NCI-H2227 treated with DMSO at 0.1 percent for 48 hours (cell line): Measurements from ENCODE around the gene NANS.
"Not testable (repeated sequence)": the region's sequence is repeated elsewhere in the genome, so short reads cannot be mapped to it uniquely, and the experiment has no call there.

Experiments used
- DNase-seq: peaks from one replicate; lab custom pipeline; 2025; lab: John Stamatoyannopoulos, UW

Gene NANS

GRCh38 chr9:98056269-98057137, at the start of gene NANS:
Gene NANS (plus strand): TSS chr9:98056732. CDS start chr9:98056809, 77 bp downstream.
- peak; percentile 80 for DNase-seq

GRCh38 chr9:98007251-98007928, 49.1 kb upstream of the NANS start:
- no peak for DNase-seq

GRCh38 chr9:98008764-98009163, 47.8 kb upstream of the NANS start:
- DNase-seq = no peak

GRCh38 chr9:98009437-98009836, 47.1 kb upstream of the NANS start:
- DNase-seq = no peak

DNA sequence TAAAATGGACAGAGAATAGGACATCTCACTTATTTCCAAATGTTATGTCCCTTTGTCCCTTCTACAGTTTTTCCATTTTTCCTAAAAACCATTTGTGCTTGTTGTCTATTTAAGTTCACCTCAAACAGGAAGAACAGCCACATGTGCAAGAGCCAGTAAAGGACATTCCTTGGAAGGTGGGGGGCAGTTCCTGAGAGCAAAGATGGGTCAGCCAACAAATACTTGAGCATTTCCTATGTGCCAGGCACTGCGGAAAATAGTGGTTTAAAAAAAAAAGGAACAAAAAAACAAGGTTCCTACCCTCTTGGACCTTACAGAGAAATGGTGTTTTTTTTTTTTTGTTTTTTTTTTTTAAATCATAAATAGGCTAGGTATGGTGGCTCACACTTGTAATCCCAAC, 46.6 kb upstream of the NANS start:
- no peak for DNase-seq

DNA sequence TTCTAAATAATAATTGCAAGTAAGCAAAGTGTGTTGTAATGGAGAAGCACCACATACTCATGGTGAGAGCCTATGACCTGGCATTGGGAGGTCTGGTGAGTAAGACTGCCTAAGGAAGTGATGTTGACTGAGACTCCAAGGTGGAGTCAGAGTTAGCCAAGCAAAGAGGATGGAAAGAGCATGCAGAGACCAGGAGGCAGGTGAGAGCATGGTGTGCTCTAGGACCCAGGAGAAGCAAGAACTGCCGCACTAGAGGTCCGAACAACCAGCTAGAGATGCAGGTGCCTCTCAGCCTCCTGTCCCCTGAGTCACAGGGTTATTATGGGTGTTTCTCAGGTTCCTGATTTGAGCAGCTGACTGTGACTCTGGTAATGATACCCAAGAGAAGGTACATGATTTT, 46.1 kb upstream of the NANS start:
- DNase-seq = no peak

DNA sequence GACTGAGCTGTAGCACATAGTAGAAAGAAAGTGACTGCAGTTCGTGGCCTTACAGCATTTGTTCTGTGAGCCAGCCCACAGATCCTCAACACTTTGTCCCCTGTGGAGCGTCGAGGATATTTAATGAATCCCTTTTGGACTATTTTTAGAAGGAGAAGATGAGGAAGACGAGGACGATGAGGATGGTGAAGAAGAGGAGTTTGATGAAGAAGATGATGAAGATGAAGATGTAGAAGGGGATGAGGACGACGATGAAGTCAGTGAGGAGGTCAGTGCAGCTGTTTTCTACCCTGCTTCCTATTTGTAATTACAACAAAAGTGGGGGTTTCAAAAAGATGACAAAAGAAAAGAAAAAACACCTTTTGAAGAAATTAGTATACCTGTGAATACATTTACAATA, 45.4 kb upstream of the NANS start:
- no peak for DNase-seq

GRCh38 chr9:98016137-98016680, 40.3 kb upstream of the NANS start:
- DNase-seq = no peak

DNA sequence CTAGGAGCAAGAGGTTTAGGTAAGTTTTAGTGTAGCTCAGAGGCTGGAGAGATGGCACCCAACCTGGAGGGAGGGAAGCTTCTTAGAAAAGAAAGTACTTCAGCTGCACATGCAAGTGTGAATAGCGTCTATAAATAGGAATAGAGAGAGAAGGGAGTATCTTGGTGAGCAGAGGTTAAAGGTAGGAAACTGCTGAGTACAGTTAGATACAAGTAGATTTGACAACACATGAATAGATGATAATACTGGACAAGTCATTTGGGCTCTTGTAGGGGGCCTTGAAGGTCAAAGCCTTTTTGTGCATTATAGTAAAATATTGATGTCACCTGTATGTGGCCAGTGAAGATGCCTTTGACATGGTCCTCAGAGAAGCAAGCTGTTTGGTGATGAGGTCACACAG, 39.2 kb upstream of the NANS start:
- no peak for DNase-seq

DNA sequence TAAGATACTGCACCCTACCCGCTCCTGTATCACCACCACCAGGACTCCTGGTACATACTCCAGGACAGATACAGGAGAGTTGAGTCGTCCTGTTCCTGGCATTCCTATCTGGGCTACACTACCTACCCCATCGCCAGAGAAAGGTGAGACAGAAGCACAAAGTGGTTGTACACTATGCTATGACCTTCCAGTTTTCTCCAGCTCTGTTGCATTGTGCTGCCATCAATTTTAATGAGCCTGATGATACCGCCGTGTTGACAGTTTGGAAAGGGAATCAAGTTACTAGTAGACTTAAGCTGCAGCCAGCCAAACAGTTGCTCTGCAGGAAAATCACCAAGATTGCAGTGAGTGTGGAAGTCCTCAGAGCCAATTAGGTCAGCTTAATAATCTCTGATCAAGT, 38.2 kb upstream of the NANS start:
- no peak for DNase-seq

- no peak for DNase-seq
Observed at GRCh38 chr9:98019098-98019497, 37.4 kb upstream of the NANS start.

- DNase-seq = not testable (repeated sequence)
Observed at GRCh38 chr9:98019869-98020268, 36.7 kb upstream of the NANS start.

DNA sequence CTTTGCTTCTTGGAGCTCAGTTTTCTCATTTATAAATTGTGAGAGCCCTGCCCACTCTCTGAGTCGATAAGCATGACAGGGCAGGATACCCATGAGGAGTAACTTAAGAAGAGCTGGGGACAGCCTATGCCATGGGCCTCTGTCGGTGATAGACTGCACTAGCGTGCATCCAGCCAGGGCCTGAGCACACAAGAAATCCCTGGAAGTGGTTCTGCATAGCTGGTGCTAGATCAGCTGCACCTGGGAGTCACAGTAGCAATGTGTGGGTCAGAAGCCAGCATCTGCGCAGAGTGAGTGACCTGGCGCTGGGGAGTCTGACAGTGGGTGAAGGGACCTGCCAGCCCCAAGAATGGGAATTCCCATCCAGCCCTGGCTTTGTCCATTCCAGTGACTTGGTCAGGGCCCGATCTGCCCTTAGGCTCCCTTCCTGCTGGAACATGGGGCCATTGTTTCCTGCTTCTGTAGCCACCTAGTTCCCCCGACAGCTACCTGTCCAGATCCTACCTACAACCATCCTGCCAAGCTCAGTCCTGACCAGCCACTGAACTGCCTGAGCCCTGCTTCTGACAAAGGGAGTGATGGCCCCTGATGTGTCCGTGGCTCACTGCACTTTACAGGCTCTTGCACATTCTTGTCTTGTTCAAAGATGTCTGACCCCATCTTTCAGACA, 35.9 kb upstream of the NANS start:
- DNase-seq = no peak

DNA sequence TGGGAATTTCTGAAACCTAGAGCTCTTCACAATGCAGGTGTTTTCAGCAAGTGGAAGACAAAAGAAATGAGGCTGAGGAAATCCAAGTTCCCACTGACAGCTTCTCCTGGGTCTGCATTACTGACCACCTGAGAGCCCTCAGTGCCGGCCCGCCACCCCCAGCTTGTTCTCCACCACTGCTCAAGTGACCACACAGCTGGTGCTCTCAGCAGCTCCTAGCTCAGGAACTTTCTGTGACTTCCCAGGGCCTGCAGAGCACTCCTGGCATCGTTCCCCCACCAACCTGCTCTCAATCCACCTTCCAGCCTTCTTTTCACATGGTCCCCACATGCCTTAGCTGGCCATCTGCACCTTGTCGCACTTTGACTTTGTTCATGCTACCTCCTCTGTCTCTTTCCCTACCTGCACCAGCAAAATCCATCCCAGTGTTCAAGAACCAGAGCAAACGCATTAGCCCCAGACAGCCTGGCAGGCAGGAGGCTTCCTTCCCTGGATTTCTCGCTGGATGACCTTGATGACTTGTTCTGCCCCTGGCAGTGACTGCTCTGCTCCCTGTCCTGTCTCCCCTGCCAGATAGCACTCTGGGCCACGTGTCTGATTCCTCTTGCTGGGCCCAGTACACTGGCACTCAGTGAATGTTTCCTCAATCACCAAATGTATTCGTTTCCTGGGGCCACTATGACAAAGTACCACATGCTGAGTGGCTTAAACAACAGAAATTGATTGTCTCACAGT, 35.1 kb upstream of the NANS start:
- no peak for DNase-seq

DNA sequence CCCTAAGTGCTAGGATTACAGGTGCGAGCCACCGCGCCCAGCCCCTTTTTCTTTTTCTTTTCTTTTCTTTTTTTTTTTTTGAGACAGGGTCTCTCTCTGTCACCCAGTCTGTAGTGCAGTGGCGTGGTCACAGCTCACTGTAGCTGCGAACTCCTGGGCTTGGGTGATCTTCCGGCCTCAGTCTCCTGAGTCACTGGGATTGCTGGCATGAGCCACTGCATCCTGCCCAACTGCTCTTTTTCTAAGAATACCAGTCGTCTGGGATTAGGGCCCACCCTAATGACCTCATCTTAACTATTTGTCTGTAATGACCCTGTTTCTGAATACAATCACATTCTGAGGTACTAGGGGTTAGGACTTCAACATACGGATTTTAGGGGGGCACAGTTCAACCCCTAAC, 34.1 kb upstream of the NANS start:
- DNase-seq = no peak

DNA sequence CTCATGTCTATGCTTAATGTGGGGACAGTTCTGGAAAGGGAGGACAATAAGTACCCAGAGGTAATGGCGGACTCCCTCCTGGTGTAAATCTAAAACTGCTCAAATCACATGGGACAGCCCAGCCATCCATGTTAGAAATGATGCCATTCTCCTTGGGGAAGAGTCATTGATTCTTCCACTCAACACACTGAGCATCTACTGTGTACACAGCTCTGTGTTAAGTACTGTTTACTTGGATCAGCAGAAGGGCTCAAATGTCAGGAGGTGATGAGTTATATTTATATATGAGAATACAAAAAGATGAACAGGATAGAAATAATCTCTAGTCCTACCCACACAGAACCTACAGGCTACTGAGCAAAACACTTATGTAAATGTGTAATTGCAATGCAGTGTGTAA, 31.8 kb upstream of the NANS start:
- no peak for DNase-seq

- no peak for DNase-seq
Observed at GRCh38 chr9:98031169-98031568, 25.4 kb upstream of the NANS start.

GRCh38 chr9:98031935-98032334, 24.6 kb upstream of the NANS start:
- DNase-seq = no peak

DNA sequence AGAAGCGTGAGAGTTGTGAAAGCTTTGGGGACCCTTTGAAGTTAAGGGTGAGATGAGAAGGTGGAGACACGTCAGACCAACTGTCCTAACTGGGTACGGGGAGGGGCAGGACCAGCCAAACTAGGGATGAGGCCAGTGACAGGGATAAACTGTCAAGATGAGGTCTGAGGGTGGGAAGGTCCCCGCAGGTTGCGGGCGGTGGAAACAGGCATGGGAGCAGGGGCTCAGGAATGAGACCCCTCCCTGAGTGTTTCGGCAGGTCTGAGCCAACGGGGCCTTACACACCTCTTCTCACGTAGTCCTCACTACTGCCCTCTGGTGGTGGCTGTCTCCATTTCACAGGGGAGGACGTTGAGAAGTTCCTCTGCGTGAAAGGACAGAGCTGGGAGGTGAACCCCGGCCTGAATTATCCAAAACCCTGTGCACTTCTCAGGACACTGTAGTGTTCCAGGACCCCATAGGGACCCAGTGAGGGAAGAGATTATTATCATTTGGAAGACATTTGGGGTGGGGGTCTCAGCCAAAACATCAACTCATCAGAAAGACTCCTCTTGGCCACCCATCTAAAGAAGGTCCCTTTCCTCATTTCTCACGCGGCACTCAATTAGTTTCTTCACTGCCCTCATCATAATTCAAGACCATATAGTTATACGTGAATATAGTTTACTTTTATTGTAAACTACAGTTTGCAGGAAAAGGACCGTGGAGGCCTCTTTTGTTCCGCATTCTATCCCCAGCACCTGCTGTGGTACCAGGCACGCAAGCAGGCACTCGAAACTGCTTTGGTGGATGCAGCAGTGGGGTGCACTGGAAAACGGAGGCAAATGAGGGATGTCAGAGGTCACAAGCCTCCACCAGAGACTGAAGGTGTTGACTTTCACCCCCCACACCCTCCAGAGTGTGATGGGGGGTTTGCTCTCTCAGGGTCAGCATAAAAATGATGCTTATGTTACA, 21.7 kb upstream of the NANS start:
- DNase-seq = no peak

- no peak for DNase-seq
Observed at GRCh38 chr9:98037357-98037756, 19.2 kb upstream of the NANS start.

GRCh38 chr9:98038958-98039357, 17.6 kb upstream of the NANS start:
- DNase-seq = no peak
